HCEC 1CT (cell line): ENCODE results near the gene EEF2.
"Not testable (repeated sequence)": the region's sequence is repeated elsewhere in the genome, so short reads cannot be mapped to it uniquely, and the experiment has no call there.

Experiments used
- DNase-seq: peaks from one replicate; pipeline ENCODE4 v3.0.0-alpha.2; 2017

Gene EEF2

DNA sequence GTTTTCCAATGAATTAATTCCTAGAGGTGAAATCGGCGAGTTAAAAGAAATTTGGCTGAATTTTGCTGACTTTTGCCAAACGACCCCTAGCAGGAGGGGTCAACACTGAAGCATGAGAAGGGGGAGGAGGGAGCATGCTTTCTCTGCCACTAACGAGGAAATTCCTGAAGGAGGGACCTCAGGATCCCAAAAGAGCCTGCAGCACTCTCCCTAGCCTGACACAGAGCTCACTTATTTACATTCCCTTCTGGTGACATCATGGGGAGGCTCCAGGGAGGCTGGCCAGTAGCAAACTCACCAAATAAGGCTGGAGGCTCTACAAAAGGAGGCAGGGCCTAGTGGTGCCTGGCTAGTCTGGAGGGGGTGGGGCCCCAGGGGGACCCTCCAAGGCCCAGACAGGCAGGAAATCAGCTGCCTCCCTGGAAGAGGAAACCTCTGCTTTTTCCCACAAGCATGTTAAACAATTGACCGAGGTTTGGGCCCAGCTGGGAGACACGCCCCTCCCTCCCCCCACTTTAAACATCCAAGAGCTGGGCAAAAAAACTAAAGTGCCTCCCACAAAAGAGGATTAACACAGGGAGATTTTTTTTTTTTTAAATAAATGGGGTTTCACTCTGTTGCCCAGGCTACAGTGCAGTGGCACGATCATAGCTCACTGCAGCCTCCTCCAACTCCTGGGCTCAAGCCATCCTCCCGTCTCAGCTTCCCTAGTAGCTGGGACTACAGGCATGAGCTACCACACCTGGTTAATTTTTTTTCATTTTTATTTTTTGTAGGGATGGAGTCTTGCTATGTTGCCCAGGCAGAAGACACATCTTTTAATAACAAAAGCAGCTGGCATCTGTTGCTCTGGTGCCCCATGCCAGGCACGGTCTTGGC lies 16.5 kb downstream of the EEF2 start:
- DNase-seq: peak; percentile 100

DNA sequence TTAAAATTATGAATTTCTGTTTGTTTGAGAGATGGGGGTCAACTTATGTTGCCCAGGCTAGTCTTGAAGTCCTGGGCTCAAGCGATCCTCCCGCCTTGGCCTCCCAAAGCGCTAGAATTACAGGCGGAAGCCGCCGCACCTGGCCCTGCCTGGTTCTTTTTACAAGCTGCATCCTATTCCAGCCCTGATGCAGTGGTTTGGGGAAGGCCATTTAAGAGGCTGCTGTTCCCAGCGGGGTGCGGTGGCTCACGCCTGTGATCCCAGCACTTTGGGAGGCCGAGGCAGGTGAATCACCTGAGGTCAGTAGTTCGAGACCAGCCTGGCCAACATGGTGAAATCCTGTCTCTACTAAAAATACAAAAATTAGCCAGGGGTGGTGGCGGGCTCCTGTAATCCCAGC lies 17.3 kb downstream of the EEF2 start:
- not testable (repeated sequence) for DNase-seq

DNA sequence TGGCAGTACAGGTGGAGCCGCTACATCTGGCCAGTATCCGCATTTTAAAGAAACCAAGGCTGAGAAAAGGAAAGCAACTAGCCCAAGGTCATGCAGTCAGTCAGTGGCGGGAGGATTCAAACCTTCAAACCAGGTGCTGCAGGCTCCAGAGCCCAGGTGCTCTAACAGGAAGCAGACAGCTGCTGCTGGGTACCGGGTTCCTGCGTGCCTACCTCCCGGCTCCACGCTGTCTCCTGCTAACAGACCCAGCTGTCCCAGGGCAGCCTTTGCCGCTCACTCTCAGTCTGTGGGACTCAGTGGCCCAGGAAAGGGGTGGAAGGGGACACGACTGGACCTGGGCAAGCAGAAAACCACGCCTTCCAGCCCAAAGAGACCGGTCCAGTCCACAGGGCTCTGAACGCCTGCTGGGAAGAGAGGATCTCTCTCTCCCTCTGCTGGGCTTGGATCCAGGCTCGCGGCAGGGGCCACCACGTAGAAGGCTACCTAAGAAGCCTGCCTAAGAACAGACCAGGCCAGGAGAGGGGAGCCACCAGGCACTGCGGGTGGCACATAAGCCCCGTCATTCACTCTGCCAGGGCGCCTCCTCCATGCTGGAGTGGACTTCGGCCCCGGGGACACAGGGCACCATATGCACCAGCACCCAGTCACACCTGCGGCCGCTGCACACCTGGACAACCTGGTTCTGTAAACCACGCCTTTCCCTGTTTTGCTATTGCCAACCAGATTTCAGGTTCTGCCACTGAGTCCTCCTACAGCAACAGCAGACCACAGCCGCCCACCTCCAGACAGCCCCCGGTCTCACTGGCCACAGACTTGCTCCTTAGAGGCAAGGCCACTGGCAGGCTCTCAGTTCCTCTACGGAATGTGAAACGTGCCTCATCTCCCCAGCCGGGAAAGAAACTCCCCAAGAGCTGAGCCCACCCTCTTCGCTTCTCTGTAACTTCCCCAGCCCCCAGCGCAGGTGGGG lies 18.9 kb downstream of the EEF2 start:
- DNase-seq: no peak

DNA sequence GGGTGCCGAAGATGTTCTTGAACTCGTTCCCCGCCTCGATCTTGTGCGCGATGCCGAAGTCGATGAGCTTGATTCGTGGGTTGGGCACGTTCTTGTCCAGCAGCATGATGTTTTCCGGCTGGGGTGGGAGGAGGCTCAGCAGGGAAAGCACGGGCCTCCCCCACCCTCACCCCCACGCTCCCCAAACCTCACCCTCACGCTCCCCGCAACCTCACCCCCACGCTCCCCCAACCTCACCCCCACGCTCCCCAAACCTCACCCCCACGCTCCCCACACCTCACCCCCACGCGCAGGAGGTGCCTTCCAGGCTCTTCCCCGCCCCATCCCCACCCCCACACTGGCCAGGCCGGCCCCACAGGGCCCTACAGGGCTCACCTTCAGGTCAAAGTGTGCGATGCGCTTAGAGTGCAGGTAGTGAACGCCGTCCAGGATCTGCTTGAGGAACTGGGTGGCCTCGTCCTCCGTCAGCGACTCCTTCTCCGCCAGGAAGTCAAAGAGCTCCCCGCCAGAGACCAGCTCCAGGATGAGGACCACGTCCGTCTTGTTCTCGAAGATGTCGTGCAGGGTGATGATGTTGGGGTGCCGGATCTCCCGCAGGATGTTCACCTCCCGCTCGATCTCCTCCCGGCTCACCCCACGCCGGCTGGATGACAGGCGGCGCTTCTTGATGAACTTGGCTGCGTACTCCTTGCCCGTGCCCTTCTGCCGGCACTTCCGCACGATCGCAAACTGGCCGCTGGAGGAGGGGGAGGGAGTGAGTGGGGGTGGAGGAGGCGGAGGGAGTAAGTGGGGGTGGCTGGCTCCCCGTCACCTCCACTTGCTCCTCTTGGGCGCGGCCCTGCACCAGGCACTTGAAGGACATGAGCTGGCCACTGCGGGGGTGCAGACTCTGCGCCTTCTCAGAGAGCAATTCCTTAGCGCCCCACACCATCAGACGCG lies 20.7 kb downstream of the EEF2 start:
- no peak for DNase-seq

DNA sequence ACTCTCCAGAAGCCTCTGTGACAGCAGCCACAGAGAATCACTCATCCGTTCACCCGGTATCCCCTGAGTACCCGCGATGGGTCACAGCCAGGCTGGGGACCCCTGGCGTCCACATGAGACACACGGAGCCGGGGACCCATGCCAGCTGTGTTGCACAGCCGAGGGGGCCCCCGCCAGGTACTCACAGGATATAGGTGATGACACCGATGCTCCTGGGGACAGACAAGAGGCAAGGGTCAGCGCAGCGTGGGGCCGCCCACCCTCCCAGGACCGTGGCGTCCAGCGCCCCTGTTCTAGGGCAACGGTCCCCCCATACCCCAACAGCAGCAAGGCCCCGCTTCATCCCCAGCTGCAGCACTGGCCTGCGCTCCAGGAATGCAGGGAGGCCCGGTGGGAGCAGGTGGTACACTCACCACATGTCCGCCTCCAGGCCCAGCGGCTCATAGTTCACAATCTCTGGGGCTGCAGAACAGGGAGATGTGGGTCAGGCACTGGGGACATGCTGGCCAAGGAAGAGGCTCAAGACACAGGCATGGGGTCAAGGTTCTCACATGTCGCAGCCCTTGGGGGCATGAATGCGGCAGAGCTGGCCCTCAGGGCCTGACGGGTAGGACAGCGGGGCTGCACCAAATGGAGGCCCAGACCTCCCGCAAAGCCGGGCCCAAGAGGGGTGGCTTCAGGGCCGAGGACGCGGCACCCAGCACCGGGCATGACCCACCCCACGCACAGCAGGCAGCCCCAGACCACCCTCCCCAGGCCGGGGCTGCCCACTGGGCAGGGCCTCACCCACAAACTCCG lies 21.6 kb downstream of the EEF2 start:
- no peak for DNase-seq

DNA sequence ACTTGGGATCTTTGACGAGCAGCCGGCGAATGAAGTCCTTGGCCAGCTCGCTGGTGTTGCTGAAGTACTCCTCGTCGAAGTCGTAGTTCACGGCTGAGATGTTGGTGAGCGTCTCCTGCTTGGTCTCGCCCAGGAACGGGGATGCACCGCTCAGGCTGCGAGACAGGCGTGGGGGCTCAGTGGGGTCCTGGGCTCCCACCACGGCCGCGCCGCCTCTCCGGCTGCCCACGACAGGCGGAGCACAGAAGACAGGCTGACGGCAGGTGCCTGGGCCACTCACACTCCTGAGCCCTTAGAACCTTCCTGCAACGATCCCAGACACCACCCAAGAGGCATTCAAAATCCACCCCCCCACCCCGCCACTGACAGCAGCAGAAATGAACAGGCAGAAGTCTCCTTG lies 24.3 kb downstream of the EEF2 start:
- DNase-seq: no peak

DNA sequence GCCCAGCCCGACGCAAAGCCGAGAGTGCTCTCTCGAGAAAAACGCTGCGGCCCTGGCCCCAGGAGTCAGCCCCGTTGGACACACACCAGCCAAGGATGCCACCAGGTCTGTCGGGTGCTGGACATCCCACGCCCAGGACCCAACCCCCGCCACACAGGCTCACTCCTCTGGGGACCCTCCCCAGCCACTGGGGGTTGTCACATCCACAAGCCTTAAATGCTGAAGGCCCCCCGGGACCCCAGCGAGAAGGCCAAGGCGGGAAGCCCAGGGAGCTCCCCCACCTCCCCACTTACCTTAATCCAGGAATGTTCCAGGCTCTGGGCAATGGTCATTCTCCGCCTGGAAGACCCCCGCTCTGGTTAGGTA lies 25.5 kb downstream of the EEF2 start:
- no peak for DNase-seq

DNA sequence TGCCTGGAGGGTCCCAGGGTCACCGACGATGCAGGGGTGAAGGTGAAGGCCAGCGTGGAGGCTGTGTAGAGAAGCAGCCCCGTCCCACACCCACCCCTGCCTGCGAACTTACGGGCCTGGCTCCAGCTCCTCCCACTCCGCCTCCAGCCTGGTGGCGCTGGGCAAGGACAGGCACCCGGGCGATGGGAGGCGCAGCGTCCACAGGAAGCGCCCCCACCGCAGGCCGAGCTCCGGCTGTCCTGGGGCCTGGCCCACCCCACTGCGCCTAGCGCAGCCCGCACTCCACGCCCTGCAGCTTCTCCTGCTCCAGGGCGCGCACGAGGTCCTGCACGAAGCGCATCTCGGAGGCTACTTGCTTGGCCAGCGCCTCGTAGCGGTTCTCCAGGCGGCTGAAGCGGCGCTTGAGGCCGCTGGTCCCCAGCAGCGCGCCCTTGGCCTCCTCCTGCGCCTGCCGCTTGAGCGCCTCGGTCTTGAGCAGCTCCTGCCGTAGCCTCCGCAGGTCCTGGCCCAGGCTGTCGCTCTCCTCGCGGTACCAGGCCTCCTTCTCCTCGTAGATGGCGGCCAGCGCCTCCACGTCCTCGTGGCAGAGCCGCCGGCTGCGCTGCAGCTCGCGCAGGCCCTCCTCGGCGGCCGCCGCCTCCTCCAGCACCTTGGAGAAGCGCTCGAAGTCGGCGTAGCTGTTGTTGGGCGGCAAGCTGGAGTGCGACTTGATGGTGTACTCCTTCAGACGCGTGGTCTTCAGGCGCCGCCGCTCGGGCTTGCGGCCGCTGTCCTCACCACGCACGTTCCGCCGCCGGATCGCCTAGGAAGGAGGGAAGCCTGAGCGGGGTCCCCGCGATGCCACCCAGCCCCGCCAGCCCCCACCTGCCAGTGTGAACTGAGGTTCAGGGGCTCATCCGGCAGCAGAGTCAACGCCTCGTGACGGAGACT lies 26.2 kb downstream of the EEF2 start:
- no peak for DNase-seq

DNA sequence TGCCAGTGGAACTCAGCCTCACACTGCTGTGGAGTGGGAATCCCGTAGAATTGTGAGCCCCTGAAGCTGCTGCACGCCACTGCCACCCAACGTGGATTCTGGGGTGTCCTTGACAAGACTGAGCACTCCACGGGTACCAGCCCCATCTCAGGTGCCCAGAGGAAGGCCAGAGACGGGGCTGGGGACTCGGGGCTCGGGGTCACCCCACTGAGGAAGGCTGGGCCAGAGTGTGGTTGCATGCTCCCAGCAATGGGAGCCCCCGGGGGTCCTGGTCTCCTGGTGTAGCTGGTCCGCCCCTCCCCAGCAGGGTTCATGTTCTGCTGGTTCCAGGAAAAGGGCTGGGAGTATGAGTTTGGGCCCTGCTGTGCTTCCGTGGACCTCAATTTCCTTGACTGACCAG lies 29.6 kb downstream of the EEF2 start:
- DNase-seq: no peak

DNA sequence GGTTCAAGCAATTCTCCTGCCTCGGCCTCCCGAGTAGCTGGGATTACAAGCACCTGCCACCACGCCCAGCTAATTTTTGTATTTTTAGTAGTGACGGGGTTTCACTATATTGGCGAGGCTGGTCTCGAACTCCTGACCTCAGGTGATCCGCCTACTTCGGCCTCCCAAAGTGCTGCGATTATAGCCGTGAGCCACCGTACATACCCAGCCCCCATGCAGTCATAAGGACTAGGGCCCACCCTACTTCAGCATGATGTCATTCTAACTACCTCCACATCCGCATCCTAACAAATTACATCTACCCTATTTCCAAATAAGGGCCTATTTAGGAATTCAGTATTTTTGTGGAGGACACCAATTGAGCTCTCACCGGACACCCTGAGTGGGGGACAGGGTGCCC lies 30.0 kb downstream of the EEF2 start:
- DNase-seq: not testable (repeated sequence)

DNA sequence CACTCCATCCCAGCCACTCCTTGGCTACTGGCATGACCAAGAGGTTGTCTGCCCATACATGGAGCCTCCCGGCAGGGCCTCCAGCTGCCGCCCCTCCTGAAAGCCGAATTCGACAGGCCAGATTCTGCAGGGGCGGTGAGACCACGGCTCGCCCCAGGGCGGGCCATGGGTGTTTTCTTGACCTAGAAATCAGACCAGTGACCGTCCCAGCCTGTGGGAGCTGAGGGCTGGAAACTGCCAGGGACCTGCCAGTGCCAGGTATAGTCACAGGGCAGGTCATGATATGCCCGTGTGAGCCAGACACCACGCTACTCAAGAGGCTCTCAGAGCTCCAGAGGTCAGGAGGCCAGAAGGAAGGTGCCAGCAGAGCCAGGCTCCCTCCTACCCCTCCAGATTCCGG lies 31.2 kb downstream of the EEF2 start:
- DNase-seq: no peak

DNA sequence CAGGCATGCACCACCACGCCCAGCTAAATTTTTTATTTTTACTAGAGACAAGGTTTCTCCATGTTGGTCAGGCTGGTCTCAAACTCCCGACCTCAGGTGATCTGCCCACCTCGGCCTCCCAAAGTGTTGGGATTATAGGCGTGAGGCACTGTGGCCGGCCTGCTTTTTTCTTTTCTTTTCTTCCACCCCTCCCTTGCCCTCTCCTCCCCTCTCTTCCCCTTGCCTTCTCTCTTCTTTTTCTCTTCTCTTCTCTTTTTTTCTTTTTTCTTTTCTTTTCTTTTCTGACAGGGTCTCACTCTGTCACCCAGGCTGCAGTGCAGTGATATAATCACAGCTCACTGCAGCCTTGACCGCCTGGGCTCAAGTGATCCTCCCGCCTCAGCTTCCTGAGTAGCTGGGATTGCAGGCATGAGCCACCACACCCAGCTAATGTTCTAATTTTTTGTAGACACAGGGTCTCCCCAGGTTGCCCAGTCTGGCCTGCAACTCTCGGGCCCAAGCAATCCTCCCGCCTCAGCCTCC lies 32.4 kb downstream of the EEF2 start:
- DNase-seq: not testable (repeated sequence)

DNA sequence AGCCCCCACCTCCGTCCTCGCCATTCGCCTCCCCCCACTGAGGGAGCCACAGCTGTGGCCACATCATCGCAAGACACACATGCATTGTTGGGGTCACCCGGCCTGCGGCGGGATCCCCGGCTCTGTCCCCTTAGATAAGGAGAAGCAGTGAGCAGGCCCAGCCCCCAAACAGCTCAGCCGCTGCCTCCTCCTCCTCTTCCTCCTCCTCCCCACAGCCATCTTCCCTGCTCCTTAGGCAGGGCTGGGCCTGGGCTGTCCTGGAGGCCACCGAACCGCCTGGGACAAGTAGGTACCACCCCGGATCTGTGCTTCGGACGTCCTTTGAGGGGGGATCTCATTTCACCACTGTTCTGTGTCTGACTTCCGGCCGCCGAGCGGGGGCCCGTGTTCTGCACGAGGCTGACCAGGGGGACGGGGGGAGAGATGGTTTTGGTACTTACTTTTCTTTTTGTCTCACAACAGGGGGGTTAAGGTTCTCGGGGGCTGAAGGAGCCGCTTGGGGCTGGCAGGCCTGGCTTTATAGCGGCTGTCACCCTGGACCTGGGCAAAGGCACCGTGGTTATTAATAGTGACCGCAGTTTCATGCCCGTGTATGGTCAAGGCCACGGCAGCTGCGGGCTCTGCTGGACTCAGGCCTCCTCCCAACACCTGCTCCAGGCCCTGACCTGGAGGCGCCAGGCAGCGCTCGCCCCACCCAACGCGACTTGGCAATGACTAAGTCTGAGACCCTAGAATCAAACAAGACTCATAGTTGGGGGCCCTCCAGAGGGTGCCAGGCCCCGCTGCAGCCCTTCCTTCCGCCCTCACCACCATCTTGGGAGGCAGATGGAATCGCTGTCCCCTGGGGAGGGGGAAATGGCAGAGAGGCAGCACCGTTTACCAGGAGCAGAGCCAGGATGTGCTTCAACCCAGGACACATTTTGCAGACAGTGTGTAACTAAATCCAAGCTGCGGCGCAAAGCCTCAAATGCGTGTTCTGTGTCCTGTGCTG lies 34.1 kb downstream of the EEF2 start:
- DNase-seq: no peak

DNA sequence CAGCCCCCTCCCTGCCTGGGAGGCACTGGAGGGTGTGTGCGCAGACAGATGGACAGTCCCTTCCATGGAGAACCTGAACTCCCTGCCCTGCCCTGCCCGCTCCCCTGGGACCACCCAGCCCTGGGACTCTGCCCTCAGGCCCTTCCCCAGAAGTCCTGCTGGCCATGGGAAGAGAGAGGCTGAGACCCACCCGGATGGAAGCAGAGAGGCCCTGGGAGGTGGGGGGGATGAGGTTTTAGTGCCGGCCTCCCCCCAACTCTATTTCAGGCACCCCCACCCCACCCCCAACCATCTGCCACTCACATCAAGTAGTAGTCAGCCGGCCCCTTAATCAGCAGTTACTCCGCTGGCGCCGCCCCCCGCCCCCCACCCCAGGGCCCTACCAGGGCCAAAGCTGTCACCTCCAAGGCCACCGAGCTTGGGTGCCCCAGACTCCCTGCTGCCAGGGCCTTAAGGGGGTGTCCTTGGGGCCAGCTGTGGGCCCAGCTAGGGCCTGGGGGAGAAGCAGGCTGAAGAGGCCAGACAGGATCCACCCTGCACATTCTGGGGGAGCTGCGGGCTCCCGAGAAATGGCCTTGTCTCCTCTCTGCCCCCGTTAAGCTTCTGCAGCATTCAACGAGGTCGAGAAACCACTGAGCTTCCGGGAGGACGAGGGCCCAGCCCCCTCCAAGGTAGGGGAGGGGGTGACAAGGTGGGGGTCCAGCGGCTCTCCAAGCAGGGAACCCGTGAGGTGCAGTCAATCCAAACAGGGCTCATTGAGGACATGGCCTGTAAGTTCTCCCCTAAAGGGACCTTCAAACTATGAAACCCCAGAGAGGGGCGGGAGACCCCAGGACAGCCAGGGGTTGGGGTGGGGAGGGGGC lies 35.0 kb downstream of the EEF2 start:
- DNase-seq: no peak

DNA sequence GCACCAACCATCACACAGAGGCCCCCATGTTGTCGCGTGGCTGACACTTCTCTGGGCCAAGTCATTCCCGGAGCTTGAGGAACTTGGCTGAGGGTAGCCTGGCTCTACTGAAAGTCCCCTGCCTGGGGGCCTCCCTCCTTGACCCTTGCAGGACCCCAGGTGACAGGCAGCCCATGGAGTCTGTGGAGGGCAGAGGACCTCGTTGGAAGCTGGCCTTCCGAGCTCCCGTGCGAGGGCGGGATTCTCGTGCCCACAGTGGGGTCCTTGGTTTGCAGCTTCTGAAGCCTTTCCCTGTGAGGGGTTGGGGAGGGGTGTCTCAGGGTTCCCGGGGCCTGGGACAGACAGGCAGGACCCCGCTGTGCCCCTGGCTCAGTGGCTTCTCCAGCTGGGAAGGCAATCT lies 36.0 kb downstream of the EEF2 start:
- DNase-seq: no peak

DNA sequence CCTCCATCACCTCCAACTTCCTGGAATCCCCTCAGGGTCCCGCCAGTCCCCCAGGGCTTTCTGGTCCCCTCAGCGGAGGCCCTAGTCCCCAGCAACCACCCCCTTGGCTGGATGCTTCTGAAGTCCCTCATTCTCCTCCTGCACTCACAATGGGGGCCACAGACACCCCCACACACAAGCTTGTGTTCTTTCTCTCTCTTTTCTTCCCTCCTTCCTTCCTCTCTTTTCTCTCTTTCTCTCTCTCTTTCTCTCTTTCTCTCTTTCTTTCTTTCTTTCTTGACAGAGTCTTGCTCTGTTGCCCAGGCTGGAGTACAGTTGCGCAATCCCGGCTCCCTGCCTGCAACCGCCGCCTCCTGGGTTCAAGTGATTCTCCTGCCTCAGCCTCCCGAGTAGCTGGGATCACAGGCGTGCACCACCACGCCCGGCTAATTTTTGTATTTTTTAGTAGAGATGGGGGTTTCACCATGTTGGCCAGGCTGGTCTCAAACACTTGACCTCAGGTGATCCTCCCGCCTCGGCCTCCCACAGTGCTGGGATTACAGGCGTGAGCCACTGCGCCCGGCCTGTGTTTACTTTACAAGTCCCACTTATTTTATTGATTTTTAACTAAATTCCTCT lies 37.8 kb downstream of the EEF2 start:
- DNase-seq: not testable (repeated sequence)

DNA sequence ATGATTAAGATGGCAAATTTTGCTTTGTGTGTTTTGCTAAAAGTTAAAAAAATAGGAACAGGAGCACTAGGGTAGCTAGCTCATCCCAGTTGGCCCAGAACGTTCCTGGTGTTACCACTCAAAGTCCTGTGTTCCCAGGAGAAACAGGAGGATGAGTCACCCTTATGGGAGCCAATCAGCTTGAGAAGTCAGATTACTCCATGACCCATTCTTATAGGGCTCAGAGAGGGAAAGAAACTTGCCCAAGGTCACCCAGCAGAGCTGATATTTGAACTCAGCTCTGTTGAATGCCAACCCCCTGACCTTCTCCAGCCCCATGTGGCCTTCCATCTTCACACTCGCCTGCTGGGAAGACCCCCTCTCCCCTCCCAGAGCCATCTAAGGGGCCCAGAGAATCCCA lies 39.4 kb downstream of the EEF2 start:
- DNase-seq: peak; percentile 47
